ENCODE data around the gene TSHZ2.
"Not testable (repeated sequence)": the region's sequence is repeated elsewhere in the genome, so short reads cannot be mapped to it uniquely, and the experiment has no call there.

Gene TSHZ2

DNA sequence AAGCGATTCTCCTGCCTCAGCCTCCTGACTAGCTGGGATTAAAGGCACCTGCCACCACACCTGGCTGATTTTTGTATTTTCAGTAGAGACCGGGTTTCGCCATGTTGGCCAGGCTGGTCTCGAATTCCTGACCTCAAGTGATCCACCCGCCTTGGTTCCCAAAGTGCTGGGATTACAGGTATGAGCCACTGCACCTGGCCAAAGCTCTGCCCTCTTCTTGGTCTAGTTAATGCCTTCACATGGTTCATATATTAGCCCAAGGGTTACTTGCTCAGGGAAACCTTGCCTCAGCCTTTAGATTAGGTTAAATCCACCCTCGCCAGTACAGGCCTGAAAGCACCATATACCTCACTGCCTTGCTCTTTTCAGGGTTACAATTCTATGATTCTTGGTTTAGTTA lies 26.1 kb downstream of the TSHZ2 start:
- no peak for DNase-seq

DNA sequence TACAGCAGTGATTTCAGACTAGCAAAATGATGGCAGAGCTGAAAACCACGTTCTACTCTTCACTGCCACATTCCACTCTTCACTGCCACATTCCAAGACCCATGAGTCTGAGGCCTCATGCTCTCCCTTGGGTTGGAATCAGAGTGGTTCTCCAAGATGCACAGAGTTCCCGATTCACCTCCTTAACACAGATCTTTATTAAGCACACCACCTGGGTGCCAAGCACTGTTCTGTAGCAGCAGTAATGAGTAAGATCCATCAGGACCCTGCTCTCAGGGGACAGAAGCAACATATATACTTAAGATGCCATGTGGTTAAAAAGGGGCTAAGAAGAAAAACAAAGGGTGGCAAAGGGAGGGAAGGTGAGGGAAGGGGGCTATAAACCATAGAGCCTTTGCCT lies 26.9 kb downstream of the TSHZ2 start:
- DNase-seq: no peak

DNA sequence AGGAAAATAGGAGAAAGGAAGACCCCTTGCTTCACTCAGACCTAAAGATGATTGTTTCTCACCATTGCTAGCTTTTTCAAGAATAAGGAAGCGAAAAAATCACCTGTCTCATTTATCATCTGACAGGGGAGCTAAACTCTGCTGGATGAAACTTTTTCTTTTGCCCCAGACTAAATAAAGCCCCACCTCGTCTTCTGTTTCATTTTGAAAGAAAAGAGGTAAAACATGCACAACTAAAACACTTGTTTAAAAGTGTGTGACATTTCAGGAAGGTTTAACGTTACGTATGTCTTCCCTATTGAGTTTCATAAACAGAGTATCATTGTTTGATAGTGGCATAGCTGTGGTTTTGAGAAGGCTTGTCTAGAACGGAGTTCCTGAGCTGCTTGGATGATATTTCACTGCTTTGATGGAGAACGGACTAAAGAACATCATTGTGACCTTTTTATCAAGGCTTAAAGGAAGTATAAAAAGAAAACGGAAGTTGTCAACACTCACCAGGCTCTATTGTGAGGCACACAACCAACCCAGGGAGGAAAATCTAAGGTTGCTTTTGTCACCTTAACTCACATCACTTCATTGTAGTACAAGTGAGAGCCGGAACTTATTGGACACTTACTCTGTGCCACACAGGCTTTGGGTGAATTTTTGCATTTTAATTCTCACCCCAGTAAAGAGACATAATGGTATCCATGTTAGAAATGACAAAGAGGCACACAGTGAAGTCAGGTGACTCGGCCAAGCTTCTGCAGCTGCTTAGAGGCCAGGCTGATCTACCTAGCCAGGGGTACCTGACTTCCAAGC lies 29.5 kb downstream of the TSHZ2 start:
- no peak for DNase-seq

DNA sequence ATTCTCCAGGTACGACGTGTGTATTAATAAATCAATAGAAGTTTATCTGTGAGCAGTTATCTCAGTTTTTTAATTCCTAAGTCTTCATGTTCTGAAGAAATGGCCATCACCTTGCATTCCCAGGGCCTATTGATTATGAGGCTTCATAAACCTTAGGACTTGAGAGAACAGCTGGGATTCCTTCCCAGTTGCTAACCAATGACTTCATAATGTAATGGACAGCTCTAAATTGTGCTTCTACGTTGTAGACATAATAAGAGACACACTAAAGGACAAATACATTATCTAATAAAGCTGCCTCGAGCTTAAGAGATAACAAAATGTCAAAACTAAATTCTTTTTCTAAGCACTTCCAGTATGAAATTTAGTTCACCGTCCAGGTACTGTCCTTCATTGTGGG lies 30.6 kb downstream of the TSHZ2 start:
- DNase-seq: peak; percentile 29

DNA sequence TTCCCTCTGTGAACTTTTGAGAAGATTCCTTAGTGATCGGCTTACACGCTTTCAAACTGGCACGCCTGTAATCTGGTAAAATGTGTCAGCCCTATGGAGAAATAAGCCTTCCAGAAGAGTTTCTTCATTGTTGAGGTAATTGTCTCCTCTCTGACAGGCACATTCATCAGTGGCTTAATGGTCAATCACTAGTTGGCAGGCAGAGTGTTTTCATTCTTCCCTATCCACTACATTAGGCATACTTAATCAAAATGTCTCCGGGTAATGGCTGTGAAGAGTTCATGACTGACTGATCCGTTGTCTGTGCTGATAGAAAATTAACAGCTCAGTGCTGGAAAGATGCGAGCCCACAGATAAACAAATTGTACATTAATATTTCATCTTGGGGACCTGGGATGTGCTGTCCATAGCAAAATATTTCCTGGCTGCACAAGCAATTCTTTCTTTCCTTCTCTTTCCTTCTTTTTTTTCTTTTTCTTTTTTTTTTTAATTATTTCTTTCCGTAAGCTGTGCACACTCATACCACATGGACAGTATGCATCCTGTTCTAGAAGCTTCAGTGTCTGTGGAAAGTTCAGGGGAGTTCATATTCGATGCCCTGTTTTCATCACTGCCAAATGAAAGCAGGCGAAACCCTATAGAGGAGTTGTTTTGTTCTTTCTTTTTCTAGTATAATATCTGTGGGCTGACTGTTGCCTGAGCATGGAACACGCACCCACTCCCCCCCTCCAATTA lies 31.4 kb downstream of the TSHZ2 start:
- DNase-seq: peak; percentile 81

DNA sequence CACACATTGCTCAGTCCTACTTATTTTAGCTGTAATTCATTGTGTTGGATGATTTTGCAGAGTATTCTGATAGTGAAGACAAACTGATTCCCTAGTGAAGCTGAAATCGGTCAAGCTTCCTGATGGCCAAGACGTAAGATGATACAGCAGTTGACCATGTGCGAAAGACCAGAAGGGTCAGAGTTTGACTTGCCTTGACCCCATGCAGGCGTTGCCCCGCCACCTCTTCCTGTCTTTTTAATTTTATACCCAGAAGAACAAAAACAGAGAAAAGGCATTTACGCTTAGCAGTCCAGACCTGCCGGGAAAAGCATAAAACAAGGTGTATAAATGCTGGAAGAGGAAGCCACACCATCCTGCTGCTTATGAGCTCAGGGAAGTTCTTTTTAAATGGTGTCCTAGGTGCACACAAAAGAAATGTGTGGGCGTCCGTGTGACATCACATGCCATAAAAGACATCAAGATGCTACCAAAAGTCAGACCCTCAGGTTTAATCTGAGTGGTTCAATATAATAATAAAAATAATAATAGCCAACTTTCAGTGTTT lies 32.2 kb downstream of the TSHZ2 start:
- no peak for DNase-seq

DNA sequence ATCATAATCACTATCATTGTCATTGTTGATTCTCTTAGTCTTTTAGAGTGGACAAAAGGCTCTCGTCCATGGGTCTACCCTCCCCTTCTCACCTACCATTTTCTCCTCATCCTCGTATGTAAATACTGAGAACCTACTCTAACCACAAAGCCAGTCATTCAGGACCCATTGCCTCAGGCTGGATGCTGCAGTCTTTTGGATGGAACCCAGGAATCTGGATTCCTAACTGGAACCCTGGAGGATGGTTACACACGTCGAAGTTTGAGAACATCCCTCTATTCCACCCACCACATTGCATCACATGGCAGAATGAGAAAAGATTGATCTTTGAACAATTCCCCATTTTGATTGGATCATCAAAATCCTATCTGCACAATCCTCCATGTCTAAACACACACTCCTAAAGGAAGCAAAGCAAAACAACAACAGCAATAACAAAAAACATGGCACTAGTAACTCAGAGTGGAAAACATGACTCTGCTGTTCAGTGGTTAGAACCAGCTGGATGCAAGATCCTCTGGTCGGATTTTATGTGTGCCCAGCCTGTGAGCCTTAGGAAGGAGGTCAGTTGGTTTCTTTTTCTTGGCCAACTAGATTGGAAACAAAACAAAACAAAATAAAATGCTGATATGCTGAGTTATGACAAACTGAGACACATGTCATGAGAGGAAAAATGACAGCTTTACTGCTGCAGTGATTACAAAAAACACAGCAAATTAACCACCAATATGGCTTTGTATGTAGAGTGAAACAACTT lies 38.0 kb downstream of the TSHZ2 start:
- no peak for DNase-seq

DNA sequence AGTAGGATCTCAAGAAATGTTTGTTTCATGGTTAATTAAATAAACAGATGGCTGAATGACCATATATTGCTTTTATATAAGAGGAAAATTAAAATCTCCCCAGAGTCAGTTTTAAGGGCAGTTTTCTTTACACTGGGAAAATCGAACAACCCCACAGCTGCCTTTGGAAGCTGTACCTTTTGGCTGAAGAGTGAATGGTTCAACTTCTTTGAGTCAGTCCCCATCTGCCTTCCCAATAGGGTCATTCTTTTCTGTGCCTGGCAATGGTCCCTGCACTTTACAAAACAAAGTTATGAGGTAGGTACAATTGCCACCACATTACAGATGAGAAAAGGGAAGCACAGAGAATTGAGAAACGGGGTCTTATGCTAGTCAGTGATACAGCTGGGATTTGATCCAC lies 39.5 kb downstream of the TSHZ2 start:
- no peak for DNase-seq

DNA sequence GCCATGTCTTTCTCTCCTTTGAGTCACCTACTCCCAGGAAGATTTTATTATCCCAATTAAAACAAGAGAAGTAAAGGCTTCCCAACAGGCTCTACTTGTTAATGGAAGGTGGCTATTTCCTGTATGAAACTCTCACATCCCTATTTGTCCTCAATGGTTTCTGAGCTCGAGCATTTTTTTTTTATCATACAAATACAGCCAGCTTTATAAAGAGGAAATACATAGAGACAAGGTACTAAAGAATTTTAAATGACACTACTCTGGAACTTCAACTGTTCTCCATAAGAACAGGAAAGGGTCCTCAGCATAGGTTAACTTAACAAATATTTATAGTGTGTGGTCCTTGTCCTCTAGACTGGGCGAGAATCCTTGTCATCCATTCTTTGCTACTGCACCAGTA lies 41.0 kb downstream of the TSHZ2 start:
- no peak for DNase-seq

DNA sequence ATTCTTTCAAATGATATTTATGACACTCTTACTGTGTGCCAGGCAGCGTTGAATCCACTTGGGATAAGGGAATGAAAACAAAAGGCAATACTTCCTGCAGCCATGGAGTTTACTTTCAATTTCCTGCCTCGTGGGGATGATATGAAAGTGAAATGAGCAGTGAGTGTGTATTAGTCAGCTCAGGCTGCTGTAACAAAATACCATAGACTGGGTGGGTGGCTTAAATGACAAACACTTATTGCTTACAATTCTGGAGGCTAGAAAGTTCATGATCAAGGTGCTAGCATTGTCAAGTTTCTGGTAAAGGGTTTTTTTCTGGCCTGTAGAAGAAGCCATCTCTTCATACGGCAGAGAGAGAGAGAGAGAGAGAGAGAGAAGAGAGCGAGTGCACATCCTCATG lies 41.7 kb downstream of the TSHZ2 start:
- no peak for DNase-seq

DNA sequence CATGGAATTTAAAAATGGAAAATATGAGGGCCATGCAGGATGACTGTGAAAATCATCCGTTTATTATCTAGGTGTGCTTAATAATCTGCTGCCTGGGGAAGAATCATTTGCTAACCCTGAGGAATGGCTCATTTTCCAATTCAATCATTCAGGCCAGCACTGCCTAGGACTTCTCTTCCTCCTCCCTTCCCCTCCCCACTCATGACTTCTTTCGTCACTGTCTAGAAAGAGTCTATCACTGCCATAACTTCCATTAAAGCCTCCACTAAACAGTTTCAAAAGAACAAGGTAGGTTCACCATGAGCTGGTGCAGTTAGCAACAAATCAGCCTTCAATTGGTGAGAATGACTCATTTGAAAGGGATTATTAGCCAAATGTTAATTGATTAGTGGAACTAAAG lies 43.9 kb downstream of the TSHZ2 start:
- DNase-seq: no peak

DNA sequence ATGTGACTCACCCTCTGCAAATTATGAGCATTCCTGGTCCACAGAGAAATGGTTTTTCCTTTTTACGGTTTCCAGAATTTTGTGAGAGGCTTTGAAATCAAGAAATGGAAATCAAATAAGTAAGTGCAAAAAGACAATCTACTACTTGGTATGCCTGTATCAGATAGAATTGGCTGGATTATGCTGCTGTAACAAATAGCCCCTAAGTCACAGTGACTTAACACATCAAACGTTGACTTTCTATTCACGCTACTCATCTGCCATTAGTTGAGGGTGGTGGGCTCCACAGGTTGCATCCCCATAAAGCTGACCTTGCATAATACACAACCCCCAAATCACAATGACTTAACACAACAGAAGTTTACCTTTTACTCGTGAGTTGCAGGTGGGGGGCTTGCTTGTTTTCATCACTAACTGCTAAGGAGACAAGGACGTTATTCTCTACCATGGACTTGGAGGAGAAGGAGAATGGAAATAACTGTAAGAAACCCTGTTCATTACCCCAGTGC lies 44.4 kb downstream of the TSHZ2 start:
- no peak for DNase-seq

DNA sequence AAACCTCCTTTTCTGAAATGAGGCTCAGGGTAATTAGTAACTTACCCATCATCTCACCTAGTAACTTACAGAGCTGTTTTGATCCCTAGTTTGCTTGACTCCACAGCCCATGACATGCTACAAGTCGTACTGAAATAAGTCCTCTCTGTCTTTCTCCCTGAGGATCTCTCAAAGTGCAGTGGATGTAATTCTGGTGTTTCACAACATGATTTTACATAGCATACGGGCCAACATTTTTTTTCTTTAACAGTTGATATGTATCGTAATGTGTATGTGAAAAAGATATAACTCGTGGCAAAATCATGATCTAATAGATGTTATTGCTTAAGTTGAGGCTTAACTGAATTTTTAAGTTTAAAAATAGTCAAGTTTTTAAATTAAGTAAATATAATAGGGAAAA lies 45.0 kb downstream of the TSHZ2 start:
- DNase-seq: no peak

DNA sequence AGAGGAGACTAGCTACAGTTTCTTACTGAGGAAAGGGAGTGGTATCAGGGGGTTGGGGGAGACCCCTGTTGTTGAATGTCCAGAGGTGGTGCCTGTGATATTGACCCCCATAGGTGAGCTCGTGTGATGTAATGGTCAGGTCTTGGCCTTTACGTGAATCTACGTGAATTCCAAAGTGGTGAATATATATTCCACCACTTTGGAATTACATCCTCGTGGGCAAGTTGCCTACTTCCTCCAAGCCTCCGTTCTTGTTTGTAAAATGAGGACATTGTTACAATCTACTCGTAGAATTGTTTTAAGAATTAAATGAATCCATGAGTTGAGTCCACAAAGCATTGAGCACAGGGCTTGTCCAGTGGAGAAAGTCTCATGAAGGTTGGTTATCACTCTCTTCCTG lies 47.3 kb downstream of the TSHZ2 start:
- no peak for DNase-seq

DNA sequence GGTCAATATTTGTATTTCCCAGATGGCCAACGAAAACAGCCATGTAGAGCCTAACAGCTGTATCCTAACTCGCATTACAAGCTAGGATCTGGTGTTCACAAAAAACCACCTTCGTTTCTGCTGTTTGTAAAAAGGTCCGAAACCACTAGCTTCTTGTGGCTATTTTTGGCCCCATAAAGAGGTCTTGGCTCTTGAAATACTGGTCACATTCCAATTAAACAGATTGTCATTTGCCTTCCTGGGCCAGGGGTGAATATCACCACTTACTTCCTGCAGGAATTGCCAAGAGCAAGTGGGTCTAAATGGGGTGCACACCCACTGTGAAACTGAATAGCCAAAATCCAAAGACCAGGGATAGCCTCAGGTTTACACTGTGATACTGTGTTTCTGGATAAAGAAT lies 48.2 kb downstream of the TSHZ2 start:
- DNase-seq: no peak

DNA sequence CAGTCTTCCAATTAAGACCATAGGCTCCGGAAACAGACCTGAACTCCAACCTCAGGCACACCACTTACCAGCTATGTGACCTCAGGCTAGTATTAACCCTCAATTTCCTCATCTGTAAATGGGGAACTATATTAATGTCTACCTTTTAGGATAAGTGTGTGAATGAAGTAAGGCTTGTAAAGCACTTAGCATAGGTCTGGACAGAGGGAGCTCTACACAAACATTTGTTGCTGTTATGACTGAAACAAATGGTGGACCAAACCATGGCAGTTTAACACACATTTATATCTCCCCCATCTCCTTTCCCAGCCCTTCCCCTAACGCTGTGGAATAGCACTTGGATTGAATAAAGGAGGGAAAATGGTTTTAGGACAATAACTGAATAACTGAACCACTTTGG lies 48.7 kb downstream of the TSHZ2 start:
- no peak for DNase-seq

DNA sequence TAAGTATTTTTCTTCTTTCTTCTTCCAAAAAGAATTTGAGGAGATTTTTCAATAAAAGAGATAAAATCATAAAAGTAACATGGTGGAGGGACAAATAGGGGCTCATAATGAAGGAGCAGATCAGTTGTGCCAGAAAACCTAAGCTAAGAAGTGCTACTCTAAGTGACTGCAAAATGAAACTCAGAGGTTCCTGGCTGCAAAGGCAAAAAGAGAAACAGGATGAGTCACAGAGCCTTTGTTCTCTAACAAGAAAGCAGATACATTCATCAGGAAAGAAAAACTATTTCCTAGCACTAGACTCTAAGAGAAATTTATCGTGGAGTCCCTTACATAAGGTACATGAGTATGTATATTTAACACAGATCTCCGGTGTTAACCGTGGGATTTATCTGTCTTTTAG lies 49.8 kb downstream of the TSHZ2 start:
- DNase-seq: no peak

DNA sequence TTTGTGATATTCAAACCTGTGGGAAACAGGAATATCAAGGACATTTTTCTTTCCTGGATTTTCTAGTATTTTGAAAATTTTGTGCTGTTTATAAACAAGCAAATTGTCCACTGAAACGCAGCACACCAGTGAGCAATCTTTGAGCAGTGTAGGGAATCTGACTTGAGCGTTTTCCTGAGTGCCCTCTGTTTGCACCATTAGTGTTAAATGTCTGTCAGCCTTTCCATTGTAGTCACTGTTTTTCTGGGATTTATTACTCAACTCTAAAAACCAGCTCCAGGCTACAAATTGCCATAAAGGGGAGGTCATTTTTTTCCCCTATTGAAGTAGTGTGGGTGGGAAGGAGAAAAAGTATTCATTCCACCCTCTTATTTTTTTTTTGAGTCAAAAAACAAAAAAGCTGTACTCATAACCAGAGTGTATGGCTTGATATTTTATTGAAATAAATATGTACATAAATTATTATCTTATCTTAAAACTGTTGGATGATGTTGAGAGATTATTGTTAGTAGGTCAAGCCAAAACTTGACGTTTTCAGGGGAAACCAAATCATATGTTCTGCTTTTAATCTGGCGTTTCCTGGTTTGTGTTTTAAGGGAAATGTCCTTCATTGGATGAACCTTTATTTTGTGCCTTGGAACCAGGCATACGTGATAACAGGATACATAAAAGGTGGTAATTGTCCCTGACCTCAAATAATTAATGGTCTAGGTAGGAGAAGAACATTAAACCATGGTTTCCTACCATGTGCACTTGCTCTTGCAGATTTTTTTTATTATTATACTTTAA lies 51.8 kb downstream of the TSHZ2 start:
- DNase-seq: no peak

DNA sequence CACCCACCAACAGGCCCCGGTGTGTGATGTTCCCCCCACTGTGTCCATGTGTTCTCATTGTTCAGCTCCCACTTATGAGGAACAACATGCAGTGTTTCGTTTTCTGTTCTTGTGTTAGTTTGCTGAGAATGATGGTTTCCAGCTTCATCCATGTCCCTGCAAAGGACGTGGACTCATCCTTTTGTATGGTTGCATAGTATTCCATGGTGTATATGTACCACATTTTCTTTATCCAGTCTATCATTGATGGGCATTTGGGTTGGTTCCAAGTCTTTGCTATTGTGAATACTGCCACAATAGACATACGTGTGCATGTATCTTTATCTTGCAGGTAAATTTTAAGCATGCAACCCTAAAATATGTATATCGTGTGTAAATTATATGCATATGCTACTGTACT lies 52.5 kb downstream of the TSHZ2 start:
- not testable (repeated sequence) for DNase-seq

DNA sequence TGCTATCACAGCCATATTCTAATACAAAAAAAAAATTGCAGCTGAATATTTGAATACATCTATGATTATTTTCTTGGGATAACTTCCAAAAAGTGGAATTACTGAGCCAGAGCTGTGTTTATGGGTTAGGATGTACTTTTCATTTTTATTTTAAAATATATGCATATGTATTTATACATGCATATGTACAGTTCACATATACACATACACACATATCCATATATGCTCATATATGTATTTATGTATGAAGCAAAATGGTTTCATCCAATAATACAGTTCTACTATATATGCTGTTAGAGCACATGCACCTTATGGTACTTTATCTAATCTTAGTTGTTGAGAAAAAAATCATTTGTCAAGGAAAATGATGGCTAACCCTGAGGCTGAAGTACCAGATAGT lies 54.9 kb downstream of the TSHZ2 start:
- DNase-seq: no peak

DNA sequence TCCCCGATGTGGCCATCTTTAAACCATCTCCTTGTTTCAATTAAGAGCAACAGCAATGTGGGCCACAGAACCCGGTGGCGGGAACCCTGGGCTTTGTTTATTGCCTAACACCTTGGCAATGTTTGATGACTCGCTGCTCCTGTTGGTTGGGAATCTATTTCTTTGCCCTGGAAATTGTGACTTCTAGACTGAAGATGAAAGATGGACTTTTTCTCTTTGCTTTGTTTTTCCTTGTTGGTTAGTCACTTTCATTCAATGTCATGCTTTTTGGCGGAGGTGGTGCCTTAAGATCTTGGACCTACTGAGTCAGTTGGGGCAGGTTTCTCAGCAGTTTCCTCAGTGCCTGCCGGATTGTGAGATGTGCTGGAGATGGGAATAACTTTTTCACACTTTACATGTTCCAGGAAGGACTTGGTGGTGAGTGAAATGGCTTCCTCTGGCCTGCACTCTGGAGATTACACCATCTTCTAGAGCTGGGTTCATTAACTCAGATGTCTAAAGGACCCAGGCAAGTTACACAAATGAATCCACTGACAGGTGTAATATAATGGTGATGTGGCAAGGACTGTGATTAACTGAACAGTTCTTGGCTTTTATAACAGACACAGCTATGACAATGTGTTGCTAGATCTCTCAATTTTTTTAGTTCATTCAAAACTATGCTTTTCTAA lies 56.3 kb downstream of the TSHZ2 start:
- DNase-seq: no peak

DNA sequence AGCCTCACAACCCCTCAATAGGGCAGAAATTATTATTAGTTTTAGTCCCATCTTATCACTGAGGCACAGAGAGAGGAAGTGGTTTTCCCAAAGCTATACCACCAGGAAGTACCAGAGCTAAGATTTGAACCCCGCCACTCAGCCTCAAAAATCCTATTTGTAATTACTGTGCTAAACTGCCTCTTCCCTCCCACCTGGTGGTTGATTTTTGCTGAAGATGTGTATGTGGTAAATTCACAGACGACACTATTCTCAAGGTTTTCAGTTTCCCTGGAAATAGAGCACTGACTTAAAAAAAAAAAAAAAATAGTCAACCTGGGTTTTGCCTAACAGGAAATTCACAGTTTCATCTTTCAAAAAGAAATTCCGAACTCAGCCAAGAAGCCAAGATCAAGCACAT lies 57.9 kb downstream of the TSHZ2 start:
- DNase-seq: no peak

Measured in eye (tissue), 1 donor.